ENCODE data around the gene ARL14.
"Not testable (repeated sequence)": the region's sequence is repeated elsewhere in the genome, so short reads cannot be mapped to it uniquely, and the experiment has no call there.

ARL14 gene

DNA sequence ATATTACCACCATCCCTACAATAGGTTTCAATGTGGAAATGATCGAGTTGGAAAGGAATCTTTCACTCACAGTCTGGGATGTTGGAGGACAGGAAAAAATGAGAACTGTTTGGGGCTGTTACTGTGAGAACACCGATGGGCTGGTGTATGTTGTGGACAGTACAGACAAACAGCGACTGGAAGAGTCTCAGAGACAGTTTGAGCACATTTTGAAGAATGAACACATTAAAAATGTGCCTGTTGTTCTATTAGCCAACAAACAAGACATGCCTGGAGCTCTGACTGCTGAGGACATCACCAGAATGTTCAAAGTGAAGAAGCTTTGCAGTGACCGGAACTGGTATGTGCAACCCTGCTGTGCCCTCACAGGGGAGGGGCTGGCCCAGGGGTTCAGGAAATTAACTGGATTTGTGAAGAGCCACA is 510 bp downstream of the ARL14 start:
- DNase-seq (ENCODE audit: low read depth, low spot score), result no peak

DNA sequence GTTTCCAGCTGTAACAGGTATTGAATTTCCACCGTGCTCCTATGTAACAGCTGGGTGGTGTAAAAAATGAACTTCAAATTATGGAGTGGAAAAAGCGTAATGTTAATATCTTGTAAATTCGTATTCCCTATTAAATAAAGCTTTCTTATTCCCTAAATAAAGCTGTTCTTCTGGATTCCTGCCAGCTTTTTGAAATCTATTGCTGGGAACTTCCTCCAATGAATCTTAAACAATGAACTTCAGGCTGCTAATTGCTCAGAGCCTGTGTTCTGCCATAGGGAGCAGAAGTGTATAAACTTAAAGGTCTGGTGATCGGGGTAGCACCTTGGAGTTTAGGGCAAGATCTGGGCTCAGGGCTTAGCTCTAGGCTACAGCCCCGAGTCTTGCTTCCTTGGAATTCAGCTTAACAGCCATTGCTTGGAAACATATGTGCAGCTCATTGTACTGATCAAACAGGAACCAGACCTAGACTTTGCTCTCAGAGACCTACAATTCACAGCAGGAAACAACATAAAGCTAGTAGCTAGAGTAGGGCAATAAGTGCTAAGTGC is 1.4 kb downstream of the ARL14 start:
- DNase-seq (ENCODE audit: low read depth, low spot score), result no peak

DNA sequence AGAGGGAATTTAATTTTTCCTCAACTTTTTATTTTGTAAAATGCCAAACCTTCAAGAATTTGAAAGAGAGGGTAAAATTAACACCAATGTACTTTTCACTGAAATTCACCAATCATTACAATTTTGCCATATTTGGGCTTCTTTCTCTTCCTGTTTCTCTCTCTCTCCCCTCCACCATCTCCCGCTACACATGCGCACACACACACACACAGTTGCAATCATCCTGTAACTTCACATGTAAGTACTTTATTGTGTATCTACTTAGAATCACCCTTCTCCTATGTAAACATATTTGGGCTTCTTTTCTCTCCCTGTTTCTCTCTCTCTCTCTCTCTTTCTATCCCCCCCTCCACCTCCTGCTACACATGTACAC is 7.4 kb downstream of the ARL14 start:
- DNase-seq (ENCODE audit: low read depth, low spot score), result no peak

DNA sequence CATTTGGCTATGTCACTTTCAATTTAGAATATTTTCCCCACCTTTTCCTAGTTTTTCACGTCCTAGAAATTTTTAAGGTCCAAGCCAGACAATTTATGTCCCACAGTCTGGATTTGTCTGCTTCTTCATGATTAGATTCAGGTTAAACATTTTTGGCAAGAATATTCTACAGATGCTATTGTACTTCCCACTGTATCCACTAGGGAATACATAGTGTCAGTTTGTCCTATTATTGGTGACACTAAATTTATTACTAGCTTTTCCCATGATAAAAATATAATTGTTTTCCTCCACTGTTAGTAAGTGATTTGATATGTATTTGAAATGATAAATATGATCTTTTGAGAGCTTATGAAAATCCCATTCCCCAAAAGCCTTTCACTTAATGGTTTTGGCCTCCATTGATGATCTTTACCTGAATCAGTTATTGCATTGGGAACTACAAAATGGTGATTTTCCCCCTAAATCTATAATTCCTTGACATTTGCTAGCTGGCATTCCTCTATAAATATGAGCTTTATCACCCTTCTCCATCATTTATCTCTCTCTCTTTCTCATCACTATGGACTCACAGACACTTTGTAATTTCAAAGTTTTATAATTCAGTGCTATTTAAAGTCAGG is 8.3 kb downstream of the ARL14 start:
- DNase-seq (ENCODE audit: low read depth, low spot score), result no peak

DNA sequence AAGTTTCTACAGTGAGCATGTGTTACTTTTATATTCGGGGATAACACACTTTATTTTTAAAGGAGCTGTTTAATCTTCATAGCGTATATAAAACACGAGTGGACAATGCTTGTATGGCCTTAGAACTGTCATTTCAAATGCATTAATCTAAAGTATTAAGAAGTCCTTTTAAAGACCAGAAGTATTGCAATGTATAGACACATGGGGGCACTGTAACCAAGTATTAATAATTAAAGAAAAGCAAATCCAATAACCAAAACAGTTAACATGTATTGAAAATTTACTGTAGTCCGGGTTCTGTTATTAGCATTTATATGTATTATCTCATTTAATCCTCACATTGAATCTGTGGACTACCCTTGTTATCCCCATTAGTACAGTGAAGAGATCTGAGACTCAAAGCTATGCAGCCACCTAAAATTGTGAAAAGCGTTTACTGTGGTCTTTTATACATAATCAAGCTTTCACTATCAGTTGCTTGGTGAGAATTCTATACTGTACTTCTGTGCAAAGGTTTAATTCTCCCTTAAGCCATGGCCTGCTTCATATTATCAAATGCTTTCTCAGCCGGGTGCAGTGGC is 10.1 kb downstream of the ARL14 start:
- no peak for DNase-seq (ENCODE audit: low read depth, low spot score)

DNA sequence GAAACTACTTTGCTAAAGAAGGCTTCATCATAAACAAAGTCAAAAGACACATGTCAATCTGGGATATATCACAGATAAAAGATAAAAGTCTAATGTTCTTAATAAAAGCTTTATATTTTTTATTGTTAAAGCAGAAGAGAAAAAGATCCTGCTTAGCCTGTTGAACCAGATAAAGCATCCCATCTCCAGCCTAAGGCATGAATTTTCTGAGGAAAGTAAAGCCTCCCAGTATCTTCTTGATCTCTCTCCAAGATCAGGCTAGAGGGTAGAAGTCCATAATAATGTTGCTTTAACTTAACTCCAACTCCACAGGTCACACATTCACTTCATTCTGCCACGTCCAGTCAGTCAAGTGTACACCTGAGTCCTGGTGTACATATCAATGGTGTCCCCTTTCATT is 14.2 kb downstream of the ARL14 start:
- no peak for DNase-seq (ENCODE audit: low read depth, low spot score)

DNA sequence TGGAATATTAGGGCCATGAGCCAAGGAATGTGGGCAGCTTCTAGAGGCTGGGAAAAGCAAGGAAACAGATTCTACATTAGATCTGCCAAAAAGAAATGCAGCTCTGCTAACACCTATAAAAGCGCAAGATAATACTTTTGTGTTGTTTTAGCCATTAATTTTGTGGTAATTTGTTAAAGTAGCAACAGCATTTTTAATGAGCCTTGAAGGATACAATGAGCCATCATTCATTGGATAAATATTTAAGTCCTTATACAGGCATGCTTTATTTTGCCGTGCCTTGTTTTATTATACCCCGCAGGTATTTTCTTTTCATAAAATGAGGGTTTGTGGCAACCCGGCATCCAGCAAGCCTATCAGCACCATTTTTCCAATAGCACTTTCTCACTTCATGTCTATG is 15.0 kb downstream of the ARL14 start:
- no peak for DNase-seq (ENCODE audit: low read depth, low spot score)

DNA sequence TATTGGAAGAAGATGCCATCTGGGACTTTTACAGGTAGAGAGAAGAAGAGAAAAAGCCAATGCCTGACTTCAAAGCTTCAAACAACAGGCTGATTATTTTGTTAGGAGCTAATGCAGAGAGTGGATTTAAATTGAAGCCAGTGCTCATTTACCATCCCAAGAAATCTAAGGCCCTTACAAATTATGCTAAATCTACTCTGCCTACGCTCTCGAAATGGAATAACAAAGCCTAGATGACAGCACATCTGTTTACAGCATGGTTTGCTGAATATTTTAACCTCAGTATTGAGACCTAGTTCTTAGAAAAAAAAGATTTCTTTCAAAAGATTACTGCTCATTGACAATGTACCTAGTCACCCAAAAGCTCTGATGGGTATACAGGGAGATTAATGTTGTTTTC is 16.2 kb downstream of the ARL14 start:
- DNase-seq (ENCODE audit: low read depth, low spot score), result no peak

DNA sequence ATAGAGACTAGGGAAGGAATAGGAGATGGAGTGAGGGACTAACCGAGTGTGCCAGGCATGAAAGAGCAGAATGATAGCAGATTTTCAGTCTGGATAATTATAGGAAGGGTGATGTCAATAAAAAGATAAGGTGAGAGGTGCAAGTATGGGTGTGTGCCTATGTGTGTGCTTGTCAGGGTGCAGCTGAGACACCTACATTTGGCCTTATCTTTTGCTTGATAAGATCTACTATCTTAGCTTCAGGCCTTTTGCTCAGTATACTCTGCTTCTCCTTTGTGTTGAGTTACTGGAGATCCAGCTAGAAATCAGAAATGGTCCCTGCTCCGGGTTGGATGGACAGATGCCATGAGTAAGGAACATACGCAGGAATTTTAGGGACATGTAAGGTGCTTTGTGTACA is 17.4 kb downstream of the ARL14 start:
- DNase-seq (ENCODE audit: low read depth, low spot score), result no peak

DNA sequence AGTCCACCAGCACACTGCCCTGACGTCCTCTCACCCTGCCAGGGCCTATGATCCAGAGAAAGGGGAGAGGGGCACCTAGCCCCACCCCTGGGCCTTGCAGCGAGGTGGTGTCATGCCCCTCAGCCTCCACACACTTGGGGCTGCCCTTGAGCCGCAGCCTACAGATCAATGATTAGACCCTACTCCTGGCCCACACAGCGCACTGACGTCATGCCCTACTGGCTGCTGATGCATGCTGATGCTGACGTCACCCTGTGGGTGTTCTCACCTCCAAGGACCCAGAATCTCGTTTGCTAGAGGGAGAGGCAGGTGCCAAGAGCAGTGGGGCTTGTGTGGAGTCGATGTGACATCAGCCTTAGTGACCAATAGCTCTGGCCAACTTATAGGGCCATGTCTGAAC is 18.0 kb downstream of the ARL14 start:
- no peak for DNase-seq (ENCODE audit: low read depth, low spot score)

DNA sequence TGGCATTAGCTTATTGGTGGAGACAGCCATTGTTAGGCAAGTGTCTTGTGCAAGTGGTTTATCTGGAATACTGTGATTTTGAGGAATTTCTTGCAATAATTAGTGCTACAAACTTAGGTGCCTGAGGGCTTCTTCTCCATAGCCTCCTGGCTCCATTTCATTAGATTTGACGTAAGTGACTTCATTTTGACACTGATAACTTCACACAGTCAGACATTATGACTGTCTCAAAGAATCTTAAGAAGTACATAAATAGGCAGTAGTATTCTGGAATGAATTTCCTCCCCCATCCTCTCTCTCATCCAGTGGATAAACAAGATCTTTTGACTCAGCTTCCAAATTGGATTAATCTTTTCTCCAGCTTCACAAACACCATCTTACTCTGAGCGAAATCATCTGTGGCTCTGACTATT is 19.0 kb downstream of the ARL14 start:
- no peak for DNase-seq (ENCODE audit: low read depth, low spot score)

DNA sequence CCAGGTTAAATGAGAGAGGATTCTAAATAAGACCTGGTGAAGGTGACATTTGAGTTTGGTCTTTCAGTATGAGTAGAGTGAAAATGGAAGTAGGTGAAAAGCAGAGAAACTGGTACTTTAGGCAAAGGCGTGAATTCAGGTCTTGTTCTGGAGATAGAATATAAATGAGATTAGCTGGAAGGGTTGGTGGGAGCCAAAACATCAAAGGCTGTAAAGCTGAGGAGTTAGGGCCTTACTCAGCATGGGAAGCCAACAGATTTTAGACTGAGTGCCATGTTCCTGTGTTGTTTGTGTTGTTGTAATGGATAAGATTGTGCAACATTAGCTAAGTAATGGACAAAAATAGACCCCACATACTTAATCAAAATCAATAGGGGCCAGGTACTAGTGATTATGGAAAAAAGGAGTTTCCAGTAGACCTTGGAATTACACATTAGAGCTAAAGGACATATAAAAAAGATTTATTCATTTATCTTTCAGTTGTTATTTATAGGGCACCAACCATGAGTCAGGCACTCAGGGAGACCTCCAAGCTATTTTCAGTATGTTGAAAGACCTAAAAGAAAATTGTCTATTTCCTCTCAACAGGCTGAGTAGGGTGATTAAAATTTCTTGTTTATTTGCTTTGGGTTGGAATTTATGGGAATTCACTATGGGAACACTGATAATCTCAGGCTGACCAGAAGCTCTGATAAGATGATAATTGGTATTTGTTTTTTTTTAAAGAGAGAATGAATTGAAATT is 20.8 kb downstream of the ARL14 start:
- DNase-seq (ENCODE audit: low read depth, low spot score), result no peak

DNA sequence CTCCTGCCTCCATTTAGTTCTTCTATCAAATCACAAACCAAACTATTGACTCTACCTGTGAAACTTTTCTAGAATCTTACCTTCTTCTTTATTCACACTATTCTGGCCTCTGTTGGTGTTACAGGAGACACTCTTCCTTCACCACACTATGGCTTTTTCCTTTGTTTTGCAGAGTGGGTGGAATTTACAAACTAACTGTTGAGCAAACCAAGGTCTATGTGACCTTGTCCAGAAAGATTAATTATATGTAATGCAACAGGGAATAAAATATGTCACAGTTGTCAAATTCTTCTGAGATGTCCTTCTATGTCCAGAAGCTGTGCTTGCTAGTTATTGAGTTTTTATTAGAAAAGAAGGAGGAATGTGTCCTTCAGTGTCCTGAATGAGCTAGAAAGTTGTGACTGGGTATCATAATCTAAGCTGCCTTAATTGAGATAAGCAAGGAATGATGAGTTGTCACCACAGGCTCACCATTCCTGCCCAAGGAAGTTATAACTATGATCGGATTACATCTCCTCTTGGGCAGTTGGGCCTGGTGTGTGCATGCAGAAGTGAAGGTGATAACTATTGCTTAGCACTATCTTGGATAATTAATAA is 21.7 kb downstream of the ARL14 start:
- DNase-seq (ENCODE audit: low read depth, low spot score), result no peak

DNA sequence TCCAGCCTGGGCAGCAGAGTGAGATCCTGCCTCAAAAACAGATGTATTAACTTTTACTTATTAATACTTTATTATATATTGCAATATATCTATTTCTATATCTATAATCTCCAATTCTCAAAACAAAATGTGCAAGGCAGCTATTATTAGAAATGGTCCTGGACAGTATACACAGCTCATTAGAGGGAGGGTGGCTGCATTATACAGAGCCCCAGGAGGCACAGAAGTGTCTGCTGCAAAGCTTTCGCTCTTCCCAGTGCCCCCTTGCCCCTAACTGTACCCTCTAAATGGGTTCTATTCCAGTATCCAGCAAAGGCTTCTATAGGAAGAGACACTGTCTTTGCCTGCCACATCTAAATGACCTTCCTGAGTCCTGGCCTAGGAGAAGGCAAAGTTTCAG is 24.5 kb downstream of the ARL14 start:
- DNase-seq (ENCODE audit: low read depth, low spot score), result no peak

DNA sequence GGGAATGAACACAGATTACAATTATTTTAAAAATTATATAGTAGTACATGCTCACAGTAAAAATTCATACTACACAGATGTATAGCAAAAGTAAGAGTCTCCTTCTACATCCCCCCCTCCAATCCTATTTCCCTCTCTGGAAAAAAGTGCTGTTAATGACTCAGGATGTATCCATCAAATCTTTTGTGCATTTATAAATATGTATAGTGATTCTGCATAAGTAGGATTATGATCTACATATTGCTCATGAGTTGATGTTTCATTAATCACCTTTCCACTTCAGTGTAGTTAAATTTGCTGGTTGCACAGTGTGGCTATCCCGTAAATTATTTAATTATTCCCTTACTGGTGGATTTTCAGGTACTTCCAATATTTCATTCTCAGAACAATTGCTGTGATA is 25.3 kb downstream of the ARL14 start:
- DNase-seq (ENCODE audit: low read depth, low spot score), result no peak

DNA sequence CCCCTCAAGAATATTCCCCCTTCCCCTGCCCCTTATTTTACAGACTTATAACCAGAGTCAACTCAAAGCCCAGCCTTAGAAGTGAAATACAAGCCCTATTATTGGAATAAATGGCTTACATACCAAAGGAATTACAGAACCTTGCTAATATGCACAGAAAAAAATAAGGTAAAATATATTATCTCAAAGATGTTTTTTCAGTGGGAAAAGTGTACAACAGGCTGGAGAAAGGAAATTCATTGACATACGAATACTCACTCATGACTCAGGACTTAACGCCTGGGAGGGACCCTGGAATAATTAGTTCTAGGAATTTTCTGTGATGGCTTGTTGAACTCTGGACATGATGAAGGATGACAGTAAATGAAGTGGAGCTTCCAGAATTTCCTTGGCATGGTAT is 27.0 kb downstream of the ARL14 start:
- no peak for DNase-seq (ENCODE audit: low read depth, low spot score)

DNA sequence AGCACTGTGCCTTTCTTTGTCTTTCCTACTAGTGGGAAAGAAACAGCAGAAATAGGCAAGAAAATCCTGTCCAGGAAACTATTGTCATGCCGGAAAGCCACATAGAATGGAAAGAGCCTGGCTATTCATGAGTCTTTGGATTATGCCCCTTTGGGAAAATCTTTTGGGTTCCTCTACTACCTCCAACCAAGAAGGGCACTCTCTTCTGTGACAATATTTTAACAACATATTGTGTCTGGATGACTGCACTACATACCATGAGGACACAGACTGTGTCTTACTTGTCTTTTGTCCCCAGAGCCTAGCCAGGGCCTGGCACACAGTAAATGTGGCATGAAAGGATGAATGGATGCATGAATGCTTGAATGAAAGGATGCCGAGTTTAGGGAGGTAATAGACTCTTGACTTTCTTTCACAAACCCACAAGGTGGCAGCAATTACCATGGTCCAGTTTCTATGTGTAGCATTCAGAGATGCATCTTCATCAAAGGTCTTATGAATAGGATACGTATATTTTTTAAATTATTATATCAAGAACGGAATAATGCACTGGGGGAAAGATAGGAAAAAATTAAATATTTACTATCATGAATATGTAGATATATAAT is 30.3 kb downstream of the ARL14 start:
- DNase-seq (ENCODE audit: low read depth, low spot score), result no peak

DNA sequence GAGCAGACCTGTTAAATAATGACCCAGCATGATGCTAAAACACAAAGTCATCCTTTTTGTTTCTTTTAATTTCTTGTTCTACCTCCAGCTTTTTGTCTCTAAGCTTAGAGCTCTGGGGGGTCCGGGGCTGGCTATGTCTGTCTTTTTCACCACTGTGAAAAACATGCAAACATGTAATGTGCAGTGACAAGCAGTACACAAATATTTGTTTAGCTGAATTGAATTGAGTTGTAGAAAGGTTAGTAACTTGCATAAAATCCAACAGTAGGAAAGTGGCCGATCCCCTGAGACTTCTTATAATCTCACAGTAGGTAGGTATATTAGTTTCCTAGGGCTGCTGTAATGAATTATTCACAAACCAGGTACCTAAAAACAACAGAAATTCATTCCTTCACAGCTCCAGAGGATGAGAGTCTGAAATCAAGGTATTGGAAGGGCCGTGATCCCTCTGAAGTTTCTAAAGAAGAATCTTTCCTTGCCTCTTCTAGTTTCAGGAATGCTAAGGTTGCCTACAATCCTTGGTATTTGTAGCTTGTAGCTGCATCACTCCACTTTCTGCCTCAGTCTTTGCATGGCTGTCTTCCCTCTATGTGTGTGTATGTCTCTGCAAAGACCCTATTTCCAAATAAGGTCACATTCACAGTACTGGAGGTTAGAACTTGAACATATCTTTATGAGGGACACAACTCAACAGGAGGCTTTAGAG is 32.7 kb downstream of the ARL14 start:
- DNase-seq (ENCODE audit: low read depth, low spot score), result no peak

DNA sequence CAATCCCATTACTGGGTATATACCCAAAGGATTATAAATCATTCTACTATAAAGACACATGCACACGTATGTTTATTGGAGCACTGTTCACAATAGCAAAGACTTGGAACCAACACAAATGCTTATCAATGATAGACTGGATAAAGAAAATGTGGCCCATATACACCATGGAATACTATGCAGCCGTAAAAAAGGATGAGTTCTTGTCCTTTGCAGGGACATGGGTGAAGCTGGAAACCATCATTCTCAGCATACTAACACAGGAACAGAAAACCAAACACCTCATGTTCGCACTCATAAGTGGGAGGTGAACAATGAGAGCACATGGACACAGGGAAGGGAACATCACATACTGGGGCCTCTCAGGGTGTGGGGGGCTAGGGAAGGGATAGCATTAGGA is 36.2 kb downstream of the ARL14 start:
- DNase-seq (ENCODE audit: low read depth, low spot score), result not testable (repeated sequence)

DNA sequence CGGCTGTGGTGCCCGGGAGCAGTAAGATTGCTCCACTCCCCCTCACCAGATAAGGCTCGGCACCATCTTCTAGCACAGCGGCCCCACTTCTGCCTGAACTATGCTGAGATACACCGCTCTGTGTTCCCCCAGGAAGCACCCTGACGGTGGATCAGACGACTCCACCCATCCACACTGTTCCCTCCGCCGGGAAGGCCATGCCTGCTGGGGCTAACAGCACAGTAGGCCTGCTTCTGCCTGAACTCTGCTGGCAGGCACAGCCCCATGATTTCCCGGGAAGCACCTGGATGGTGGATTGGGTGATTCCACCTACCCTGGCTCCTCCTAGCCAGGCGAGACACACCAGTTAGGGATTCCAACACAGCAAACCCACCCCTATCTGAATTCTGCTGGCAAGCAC is 42.8 kb downstream of the ARL14 start:
- no peak for DNase-seq (ENCODE audit: low read depth, low spot score)

DNA sequence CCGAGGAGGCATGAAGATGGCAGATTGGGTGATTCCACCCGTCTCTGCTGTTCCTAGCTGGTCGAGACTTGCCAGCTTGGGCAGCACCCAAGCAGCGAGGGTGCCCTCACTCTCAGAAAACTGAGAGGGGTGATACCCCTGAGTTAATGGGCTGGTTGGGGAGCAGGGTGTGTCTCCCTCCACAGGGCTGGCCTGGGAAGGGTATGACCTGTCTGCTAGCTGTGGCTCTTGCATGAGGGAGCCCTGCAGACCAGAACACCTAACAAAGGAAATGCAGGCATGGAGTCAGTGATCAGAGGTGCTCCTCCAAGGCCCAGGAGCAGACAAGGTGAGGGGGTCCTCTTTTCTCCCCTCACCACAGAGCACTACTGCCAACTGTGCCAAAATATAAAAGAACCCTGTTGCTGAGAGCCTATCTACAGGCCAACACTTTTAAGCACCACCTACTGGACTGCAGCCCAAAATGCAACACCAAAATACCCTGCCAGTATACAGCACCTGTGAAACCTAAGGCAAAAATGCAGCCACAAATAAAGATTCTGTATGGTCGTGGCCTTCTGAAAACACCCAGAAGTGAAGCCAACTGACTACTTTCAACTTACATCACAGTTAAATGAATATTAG is 43.3 kb downstream of the ARL14 start:
- no peak for DNase-seq (ENCODE audit: low read depth, low spot score)

Data from brain pericyte (primary cell).